ENCODE measurements around the gene HOXA5.
A peak's percentile ranks its signal among the peaks of the same experiment; 100 is the strongest.

The HOXA5 gene

GRCh38 chr7:27179503-27180430 is 36.3 kb upstream of the HOXA5 start (continued):
- TF ChIP-seq ZBTB26 (tag by site-specific recombination; optimal IDR thresholded peaks at IDR 0.05) (peak; percentile 64), SP3 (tag by site-specific recombination; IDR thresholded peaks at IDR 0.05) (no peak), ZNF10 (tag by site-specific recombination; IDR thresholded peaks at IDR 0.05) (no peak), ZNF670 (tag by site-specific recombination; IDR thresholded peaks at IDR 0.05; ENCODE audit: low read depth) (no peak), ZNF433 (tag by site-specific recombination; IDR thresholded peaks at IDR 0.05; ENCODE audit: low read depth) (no peak), MYNN (tag by site-specific recombination; IDR thresholded peaks at IDR 0.05; ENCODE audit: borderline replicate concordance) (peak; percentile 63), ZNF398 (tag by site-specific recombination; IDR thresholded peaks at IDR 0.05) (no peak), ZNF548 (tag by site-specific recombination; IDR thresholded peaks at IDR 0.05) (no peak), ZNF48 (tag by site-specific recombination; IDR thresholded peaks at IDR 0.05) (no peak), BCL11B (tag by site-specific recombination; IDR thresholded peaks at IDR 0.05; ENCODE audit: low read depth) (0 out of 2 replicates have a peak, but pooled peaks have one; percentile 37), GFI1B (tag by site-specific recombination; IDR thresholded peaks at IDR 0.05) (peak; percentile 87), ZFP69B (tag by site-specific recombination; IDR thresholded peaks at IDR 0.05) (0 out of 2 replicates have a peak, but pooled peaks have one; percentile 10), ZNF302 (tag by site-specific recombination; IDR thresholded peaks at IDR 0.05; ENCODE audit: low read depth) (no peak), KLF16 (tag by site-specific recombination; IDR thresholded peaks at IDR 0.05) (no peak), ZNF350 (tag by site-specific recombination; IDR thresholded peaks at IDR 0.05) (no peak), HOXC10 (CRISPR knock-in tag; IDR thresholded peaks at IDR 0.05) (no peak), FEZF1 (tag by site-specific recombination; IDR thresholded peaks at IDR 0.05) (no peak; the same call in 1 of the 2 replicates), BCL6B (tag by site-specific recombination; IDR thresholded peaks at IDR 0.05) (no peak), ZNF23 (tag by site-specific recombination; IDR thresholded peaks at IDR 0.05; ENCODE audit: borderline replicate concordance) (no peak), ZNF518A (tag by site-specific recombination; conservative IDR thresholded peaks at IDR 0.05; ENCODE audit: low read depth) (no peak), ZNF777 (tag by site-specific recombination; IDR thresholded peaks at IDR 0.05; ENCODE audit: borderline replicate concordance) (no peak), ZNF76 (tag by site-specific recombination; IDR thresholded peaks at IDR 0.05; ENCODE audit: borderline replicate concordance, low read depth) (no peak; the same call in 1 of the 2 replicates), ZNF16 (tag by site-specific recombination; IDR thresholded peaks at IDR 0.05; ENCODE audit: low read depth) (no peak), ZNF274 (IDR thresholded peaks at IDR 0.05; ENCODE audit: low read length) (no peak), ZNF274 (tag by site-specific recombination; IDR thresholded peaks at IDR 0.05; ENCODE audit: borderline replicate concordance) (no peak), ZNF544 (tag by site-specific recombination; IDR thresholded peaks at IDR 0.05) (no peak), ZNF660 (tag by site-specific recombination; IDR thresholded peaks at IDR 0.05) (peak; percentile 86), ZNF558 (tag by site-specific recombination; IDR thresholded peaks at IDR 0.05) (no peak)
